CD4-positive, alpha-beta T cell (primary cell): ENCODE data around the gene STK32C. TPM values are rescaled to one million over a fixed set of nuclear protein-coding genes. Genes with fewer than 3 reads are reported as not detected.

Experiments
- ATAC-seq: fragments of 200-7000 bp; cut with Tn5 transposase; one replicate; pipeline ENCODE4 v1.10.0; 2022; ENCODE audit warnings: mild to moderate bottlenecking; ENCODE audit not compliant: poor library complexity
- CTCF ChIA-PET: fragments of 350-600 bp; sonication (Branson Sonifier 250); formaldehyde crosslinking; loops from one replicate; lab custom pipeline; 2021; ENCODE audit warnings: antibody characterized with exemption, inconsistent platforms; lab: Charles Lee
- POLR2A ChIA-PET: fragments of 350-600 bp; sonication (Branson Sonifier 250); formaldehyde crosslinking; loops from one replicate; lab custom pipeline; 2021; ENCODE audit warnings: antibody characterized with exemption, inconsistent platforms; lab: Charles Lee
- DNase-seq, 14 experiments: peaks; one replicate each; pipeline ENCODE4 v3.0.0-alpha.2; 2013 to 2020; ENCODE audit warnings: mixed read lengths in 2 of 14
- H3K27ac ChIP-seq, 2 donors: one replicate each; pipeline versions ENCODE4 v1.5.1 to v1.7.0; 2013; ENCODE audit warnings: low read length in 2 of 2, low read depth in 1 of 2, mild to moderate bottlenecking in 1 of 2
- H3K27me3 ChIP-seq, 2 experiments: 1 replicate in 1 of 2; 2 replicates in 1 of 2; pipeline versions ENCODE4 v1.6.1 to v1.7.0; 2013; ENCODE audit warnings: low read length in 2 of 2, control low read depth in 1 of 2, mild to moderate bottlenecking in 1 of 2, moderate library complexity in 1 of 2; ENCODE audit not compliant: insufficient read depth in 2 of 2, control insufficient read depth in 1 of 2
- H3K36me3 ChIP-seq: one replicate; pipeline ENCODE4 v1.6.1; 2013; ENCODE audit warnings: low read length, control low read depth; ENCODE audit not compliant: insufficient read depth
- H3K4me1 ChIP-seq: one replicate; pipeline ENCODE4 v1.6.1; 2013; ENCODE audit warnings: low read length, control low read depth; ENCODE audit not compliant: insufficient read depth
- H3K4me3 ChIP-seq: one replicate; pipeline ENCODE4 v1.5.1; 2013; ENCODE audit warnings: mild to moderate bottlenecking, low read length, moderate library complexity
- H3K9me3 ChIP-seq, 2 experiments: 1 replicate in 1 of 2; 2 replicates in 1 of 2; pipeline versions ENCODE4 v1.6.1 to v1.7.0; 2013; ENCODE audit warnings: low read length in 2 of 2, mild to moderate bottlenecking in 2 of 2, control low read depth in 1 of 2, moderate library complexity in 1 of 2; ENCODE audit not compliant: control insufficient read depth in 1 of 2, insufficient read depth in 1 of 2
- H3K27ac Mint-ChIP-seq: one replicate; pipeline ENCODE4 v1.8.0; 2020; ENCODE audit warnings: mixed read lengths
- H3K27me3 Mint-ChIP-seq: one replicate; pipeline ENCODE4 v1.8.0; 2021; ENCODE audit warnings: mixed read lengths
- H3K36me3 Mint-ChIP-seq: one replicate; pipeline ENCODE4 v1.8.0; 2021; ENCODE audit warnings: low read depth, mixed read lengths
- H3K4me1 Mint-ChIP-seq: one replicate; pipeline ENCODE4 v1.8.0; 2021; ENCODE audit warnings: low read depth, mixed read lengths
- H3K4me3 Mint-ChIP-seq: one replicate; pipeline ENCODE4 v1.8.0; 2020; ENCODE audit warnings: mild to moderate bottlenecking, mixed read lengths
- H3K9me3 Mint-ChIP-seq: one replicate; pipeline ENCODE4 v1.8.0; 2020; ENCODE audit warnings: mixed read lengths
- intact Hi-C, 2 experiments: fragments of 100-400 bp; cut with DNase I in 1 of 2; cut with micrococcal nuclease in 1 of 2; formaldehyde crosslinking; loops; one replicate each; pipeline versions ENCODE4 v1.15.1 to v1.9.0; 2023 to 2025; cut with DNase I, micrococcal nuclease
- total RNA-seq, 174 experiments: library from RNA in 2 of 174; stranded (reverse) in 2 of 174; gene quantifications; one replicate each; pipeline ENCODE4 v1.2.3 and lab custom pipeline; 2021 to 2026
- TF ChIP-seq, protein P1 (sequence below): fragments of 200-600 bp; IDR thresholded peaks from one replicate; pipeline ENCODE4 v1.8.0; 2022; ENCODE audit warnings: antibody characterized with exemption, mild to moderate bottlenecking

STK32C gene
- total RNA-seq, 2 experiments from 2014 or later: 4.9 to 5.2 TPM

DNA sequence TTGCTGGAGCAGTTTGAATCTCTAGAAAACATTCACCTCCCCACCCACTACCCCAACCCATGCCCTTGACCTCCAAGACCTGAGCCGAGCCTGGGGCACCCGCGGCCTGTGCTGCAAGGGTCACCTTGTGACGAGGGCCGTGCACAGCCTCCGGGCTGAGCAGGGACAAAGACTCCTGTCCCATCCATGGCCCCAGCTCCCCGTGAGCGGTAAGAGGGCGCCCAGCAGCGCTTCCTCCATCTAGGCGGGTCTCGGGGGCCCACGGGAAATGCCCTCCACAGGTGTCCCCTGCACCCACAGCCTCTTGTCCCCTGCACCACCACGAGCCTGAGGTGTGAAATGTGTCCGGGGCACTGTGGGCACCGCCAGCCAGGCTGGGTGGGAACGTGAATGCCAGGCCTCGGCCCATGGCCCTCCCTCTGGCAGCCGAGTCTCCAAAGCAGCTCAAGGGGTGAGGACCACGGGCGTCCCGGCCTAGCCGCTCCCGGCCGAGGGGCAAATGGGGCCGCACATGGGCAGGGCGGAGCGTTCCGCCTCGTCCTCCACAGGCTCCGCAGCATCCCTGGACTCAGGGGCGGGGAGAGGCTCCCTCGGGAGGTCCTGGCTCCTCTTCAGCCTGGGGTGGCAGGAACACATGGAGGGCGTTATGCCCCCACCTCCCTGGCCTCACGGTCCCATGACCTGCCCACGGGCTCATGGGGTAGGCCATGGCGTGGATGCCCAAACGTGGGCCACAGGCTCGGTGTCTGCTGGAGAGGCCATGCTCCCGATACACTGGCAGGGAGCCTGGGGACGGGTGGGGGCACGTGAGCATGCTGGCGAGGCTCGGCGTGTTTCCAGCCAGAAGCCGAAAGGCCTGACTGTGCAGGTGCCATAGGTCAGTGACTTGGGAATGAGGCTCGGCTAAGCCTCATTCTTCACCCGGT, 100.0 kb downstream of the STK32C start:
- no peaks in the 10 kb centered on the region for H3K27me3 ChIP-seq
- ChIA-PET POLR2A (interaction anchor here (0.6 kb wide), 1 partner anchor 88 kb away, joined by 3 read pairs; no protein-coding TSS in a partner anchor), CTCF (no interaction called here)
- H3K9me3 ChIP-seq: peaks cover 0 to 7% of the 10 kb centered on the region in 2 experiments
- Mint-ChIP-seq H3K36me3 (peaks cover 8% of the 10 kb centered on the region), H3K4me3 (no peak overlapping the region), H3K4me1 (no peaks in the 10 kb centered on the region), H3K27me3 (no peaks in the 10 kb centered on the region), H3K27ac (no peak overlapping the region), H3K9me3 (no peaks in the 10 kb centered on the region)
- TF ChIP-seq, protein P1, sequence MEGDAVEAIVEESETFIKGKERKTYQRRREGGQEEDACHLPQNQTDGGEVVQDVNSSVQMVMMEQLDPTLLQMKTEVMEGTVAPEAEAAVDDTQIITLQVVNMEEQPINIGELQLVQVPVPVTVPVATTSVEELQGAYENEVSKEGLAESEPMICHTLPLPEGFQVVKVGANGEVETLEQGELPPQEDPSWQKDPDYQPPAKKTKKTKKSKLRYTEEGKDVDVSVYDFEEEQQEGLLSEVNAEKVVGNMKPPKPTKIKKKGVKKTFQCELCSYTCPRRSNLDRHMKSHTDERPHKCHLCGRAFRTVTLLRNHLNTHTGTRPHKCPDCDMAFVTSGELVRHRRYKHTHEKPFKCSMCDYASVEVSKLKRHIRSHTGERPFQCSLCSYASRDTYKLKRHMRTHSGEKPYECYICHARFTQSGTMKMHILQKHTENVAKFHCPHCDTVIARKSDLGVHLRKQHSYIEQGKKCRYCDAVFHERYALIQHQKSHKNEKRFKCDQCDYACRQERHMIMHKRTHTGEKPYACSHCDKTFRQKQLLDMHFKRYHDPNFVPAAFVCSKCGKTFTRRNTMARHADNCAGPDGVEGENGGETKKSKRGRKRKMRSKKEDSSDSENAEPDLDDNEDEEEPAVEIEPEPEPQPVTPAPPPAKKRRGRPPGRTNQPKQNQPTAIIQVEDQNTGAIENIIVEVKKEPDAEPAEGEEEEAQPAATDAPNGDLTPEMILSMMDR: no peak
- no peak overlapping the region for H3K4me3 ChIP-seq
- ATAC-seq (no peak), DNase-seq (no peak)
- peaks cover 3% of the 10 kb centered on the region for H3K36me3 ChIP-seq
- H3K4me1 ChIP-seq: no peaks in the 10 kb centered on the region
- intact Hi-C loops: no loop called here
- H3K27ac ChIP-seq: no peak overlapping the region

- H3K36me3 Mint-ChIP-seq: peaks cover under 1% of the 10 kb centered on the region
- H3K4me1 Mint-ChIP-seq: no peaks in the 10 kb centered on the region
- Histone ChIP-seq H3K36me3 (peaks cover 1% of the 10 kb centered on the region), H3K4me1 (no peaks in the 10 kb centered on the region), H3K27ac (no peak overlapping the region), H3K9me3 (peaks cover 0 to 5% of the 10 kb centered on the region in 2 experiments), H3K27me3 (no peaks in the 10 kb centered on the region), H3K4me3 (no peak overlapping the region)
- TF ChIP-seq, protein P1: no peak
- H3K9me3 Mint-ChIP-seq: no peaks in the 10 kb centered on the region
- ATAC-seq (no peak), DNase-seq (no peak)
- H3K27me3 Mint-ChIP-seq: no peaks in the 10 kb centered on the region
- POLR2A ChIA-PET: interaction anchor here (0.6 kb wide), 1 partner anchor 89 kb away, joined by 3 read pairs; no protein-coding TSS in a partner anchor
- CTCF ChIA-PET: no interaction called here
- H3K4me3 Mint-ChIP-seq: no peak overlapping the region
- H3K27ac Mint-ChIP-seq: no peak overlapping the region
- intact Hi-C loops: no loop called here
These were observed 100.8 kb downstream of the STK32C start for GRCh38 chr10:132206806-132207535.

GRCh38 chr10:132206377-132206745, 101.4 kb downstream of the STK32C start:
- CTCF ChIA-PET: no interaction called here
- peaks cover 0 to 5% of the 10 kb centered on the region in 2 experiments for H3K9me3 ChIP-seq
- Mint-ChIP-seq H3K27me3 (no peaks in the 10 kb centered on the region), H3K4me3 (no peak overlapping the region), H3K36me3 (no peaks in the 10 kb centered on the region), H3K4me1 (no peaks in the 10 kb centered on the region), H3K9me3 (no peaks in the 10 kb centered on the region), H3K27ac (no peak overlapping the region)
- H3K36me3 ChIP-seq: no peaks in the 10 kb centered on the region
- TF ChIP-seq, protein P1: no peak
- no peak for ATAC-seq
- POLR2A ChIA-PET: no interaction called here
- no peaks in the 10 kb centered on the region for H3K4me1 ChIP-seq
- no peak overlapping the region for H3K4me3 ChIP-seq
- no peaks in the 10 kb centered on the region for H3K27me3 ChIP-seq
- intact Hi-C loops: no loop called here
- no peak overlapping the region for H3K27ac ChIP-seq
- DNase-seq: no peak
